ENCODE data around the gene GSG1L. TPM values are rescaled to one million over a fixed set of nuclear protein-coding genes. Genes with fewer than 3 reads are reported as not detected.
A peak's percentile ranks its signal among the peaks of the same experiment; 100 is the strongest.

GSG1L gene
- total RNA-seq, 3 donors from 2014 or later = not detected

DNA sequence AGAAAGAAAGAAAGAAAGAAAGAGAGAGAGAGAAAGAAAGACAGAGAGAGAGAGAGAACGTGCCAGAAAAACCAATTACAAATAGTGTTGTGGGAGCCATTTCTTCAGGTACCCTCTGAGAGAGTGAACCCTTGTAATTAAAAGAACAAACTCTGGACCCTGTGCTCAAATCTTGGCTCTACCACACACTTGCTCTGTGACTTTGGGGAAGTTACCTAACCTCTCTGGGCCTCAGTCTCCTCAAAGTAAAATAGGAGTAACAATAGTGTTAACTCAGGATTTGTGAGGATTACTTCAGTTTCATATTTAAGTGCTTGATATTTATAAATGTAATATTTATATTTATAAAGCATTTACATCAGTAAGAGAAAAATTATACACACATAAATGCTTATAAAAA is 139.8 kb downstream of the GSG1L start:
- Histone ChIP-seq H3K27me3 (peaks cover 0 to 18% of the 10 kb centered on the region in 2 donors), H3K36me3 (no peaks in the 10 kb centered on the region), H3K4me1 (no peaks in the 10 kb centered on the region), H3K9me3 (no peaks in the 10 kb centered on the region), H3K27ac (no peak overlapping the region), H3K4me3 (no peak overlapping the region)
- intact Hi-C loops (cut with DNase I; ENCODE audit: low total_unique reads) = no loop called here
- no peak for TF ChIP-seq POLR2AphosphoS5 (IDR thresholded peaks at IDR 0.05)
- no peak for TF ChIP-seq POLR2A (IDR thresholded peaks at IDR 0.05)
- TF ChIP-seq, protein P1, sequence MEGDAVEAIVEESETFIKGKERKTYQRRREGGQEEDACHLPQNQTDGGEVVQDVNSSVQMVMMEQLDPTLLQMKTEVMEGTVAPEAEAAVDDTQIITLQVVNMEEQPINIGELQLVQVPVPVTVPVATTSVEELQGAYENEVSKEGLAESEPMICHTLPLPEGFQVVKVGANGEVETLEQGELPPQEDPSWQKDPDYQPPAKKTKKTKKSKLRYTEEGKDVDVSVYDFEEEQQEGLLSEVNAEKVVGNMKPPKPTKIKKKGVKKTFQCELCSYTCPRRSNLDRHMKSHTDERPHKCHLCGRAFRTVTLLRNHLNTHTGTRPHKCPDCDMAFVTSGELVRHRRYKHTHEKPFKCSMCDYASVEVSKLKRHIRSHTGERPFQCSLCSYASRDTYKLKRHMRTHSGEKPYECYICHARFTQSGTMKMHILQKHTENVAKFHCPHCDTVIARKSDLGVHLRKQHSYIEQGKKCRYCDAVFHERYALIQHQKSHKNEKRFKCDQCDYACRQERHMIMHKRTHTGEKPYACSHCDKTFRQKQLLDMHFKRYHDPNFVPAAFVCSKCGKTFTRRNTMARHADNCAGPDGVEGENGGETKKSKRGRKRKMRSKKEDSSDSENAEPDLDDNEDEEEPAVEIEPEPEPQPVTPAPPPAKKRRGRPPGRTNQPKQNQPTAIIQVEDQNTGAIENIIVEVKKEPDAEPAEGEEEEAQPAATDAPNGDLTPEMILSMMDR (IDR thresholded peaks at IDR 0.05) = no peak
- no peak for DNase-seq (ENCODE audit: low spot score in 2 of 2)

DNA sequence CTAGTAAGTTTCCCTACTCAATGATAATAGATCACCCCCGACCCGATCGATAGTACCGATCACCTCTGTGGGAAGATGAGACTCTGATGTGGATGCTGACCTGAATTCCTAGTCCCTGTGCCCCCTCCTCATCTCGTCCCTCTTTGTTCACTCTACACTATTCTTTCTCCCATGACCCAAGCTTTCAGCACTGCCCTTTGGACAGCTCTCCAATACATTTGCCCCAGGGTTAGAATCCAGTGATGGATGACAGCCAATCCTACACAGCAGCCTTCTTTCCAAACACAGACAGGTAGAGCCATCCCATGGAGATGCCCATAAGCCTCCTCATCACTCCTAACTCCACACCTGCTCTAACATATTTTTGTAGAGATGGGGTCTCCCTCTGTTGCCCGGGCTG is 141.1 kb downstream of the GSG1L start:
- DNase-seq (ENCODE audit: low spot score in 2 of 2) = no peak
- H3K4me3 ChIP-seq = no peak overlapping the region
- TF ChIP-seq POLR2A (IDR thresholded peaks at IDR 0.05) = no peak
- no peak for TF ChIP-seq POLR2AphosphoS5 (IDR thresholded peaks at IDR 0.05)
- TF ChIP-seq, protein P1 (IDR thresholded peaks at IDR 0.05) = no peak
- no peak overlapping the region for H3K27ac ChIP-seq
- H3K9me3 ChIP-seq = no peaks in the 10 kb centered on the region
- H3K4me1 ChIP-seq = no peaks in the 10 kb centered on the region
- intact Hi-C loops (cut with DNase I; ENCODE audit: low total_unique reads) = no loop called here
- no peaks in the 10 kb centered on the region for H3K36me3 ChIP-seq
- H3K27me3 ChIP-seq = peaks cover 0 to 13% of the 10 kb centered on the region in 2 donors

DNA sequence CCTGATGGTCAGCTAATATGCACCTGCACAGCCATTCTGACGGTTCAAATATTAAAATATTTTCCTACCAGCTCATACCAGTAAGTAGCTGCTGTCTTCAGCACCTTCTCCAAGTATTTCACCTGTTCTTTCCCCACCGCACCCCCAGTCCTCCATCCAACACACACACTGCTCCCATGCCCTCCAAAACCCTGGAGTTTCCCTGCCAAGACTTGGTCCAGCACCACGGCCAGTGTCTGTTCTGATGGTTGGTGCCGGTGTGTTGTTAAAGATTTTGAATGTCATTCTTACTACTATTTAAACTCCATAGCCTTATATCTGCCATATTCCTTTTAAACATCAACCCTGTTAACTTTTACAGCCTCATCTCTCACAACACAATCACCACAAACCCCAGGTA is 142.4 kb downstream of the GSG1L start:
- Histone ChIP-seq H3K4me1 (no peaks in the 10 kb centered on the region), H3K4me3 (no peak overlapping the region), H3K27ac (no peak overlapping the region), H3K36me3 (no peaks in the 10 kb centered on the region), H3K27me3 (peaks cover 0 to 14% of the 10 kb centered on the region in 2 donors), H3K9me3 (no peaks in the 10 kb centered on the region)
- TF ChIP-seq POLR2AphosphoS5 (IDR thresholded peaks at IDR 0.05) (no peak), POLR2A (IDR thresholded peaks at IDR 0.05) (no peak)
- TF ChIP-seq, protein P1 (IDR thresholded peaks at IDR 0.05) = no peak
- intact Hi-C loops (cut with DNase I; ENCODE audit: low total_unique reads) = no loop called here
- no peak for DNase-seq (ENCODE audit: low spot score in 2 of 2)

DNA sequence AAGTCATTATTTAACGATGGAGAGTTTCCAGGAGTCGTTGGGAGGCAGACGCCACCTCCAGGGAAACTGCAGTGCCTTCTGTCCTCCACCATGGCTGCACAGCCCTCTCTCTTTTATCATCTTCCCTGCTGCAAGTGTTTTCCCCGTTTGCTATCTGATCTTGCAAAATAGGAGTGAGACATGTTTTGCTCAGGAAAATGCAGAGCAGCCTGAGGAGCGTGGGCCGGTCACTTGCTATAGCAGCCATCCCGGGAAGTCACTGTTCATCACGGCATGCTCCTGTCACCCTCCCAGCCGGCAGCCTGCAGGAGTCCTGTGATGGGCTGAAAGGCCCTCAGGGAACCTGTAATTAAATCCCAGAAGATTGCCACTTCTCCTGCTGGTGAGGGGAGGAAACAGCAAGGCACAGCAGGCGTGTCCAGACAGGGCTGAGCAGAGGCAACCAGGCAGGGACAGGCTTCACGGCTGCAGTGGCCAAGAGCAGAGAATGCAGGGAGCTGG is 143.1 kb downstream of the GSG1L start:
- peak in 1 of 2 donors; percentile 18 for DNase-seq (ENCODE audit: low spot score in 2 of 2)
- H3K4me1 ChIP-seq = no peaks in the 10 kb centered on the region
- no peaks in the 10 kb centered on the region for H3K36me3 ChIP-seq
- intact Hi-C loops (cut with DNase I; ENCODE audit: low total_unique reads) = no loop called here
- no peaks in the 10 kb centered on the region for H3K9me3 ChIP-seq
- H3K4me3 ChIP-seq = no peak overlapping the region
- no peak overlapping the region for H3K27ac ChIP-seq
- TF ChIP-seq, protein P1 (IDR thresholded peaks at IDR 0.05) = peak in 1 of 3 donors; percentile 14
- no peak for TF ChIP-seq POLR2AphosphoS5 (IDR thresholded peaks at IDR 0.05)
- H3K27me3 ChIP-seq = peaks cover 0 to 20% of the 10 kb centered on the region in 2 donors

DNA sequence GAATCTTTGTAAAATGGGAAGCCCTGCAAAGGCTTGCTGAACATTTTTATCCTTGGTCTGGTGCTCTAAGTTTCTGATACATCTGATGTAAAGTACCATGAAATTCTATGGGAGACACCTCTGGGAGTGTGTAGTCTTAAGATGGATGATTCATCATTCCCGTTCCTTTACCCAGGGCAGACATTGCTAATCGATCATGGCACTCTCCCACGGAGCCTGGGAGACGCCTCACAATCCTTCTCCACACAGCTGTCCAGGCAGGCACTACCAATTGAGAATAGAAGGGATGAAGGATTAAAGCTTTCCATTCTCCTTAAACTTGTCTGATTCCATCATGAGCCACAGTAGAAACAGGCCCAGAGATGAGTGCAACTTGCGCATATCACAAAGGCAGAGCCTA is 144.8 kb downstream of the GSG1L start:
- intact Hi-C loops (cut with DNase I; ENCODE audit: low total_unique reads) = no loop called here
- DNase-seq (ENCODE audit: low spot score in 2 of 2) = no peak
- H3K27me3 ChIP-seq = peaks cover 0 to 22% of the 10 kb centered on the region in 2 donors
- TF ChIP-seq, protein P1 (IDR thresholded peaks at IDR 0.05) = no peak
- TF ChIP-seq POLR2AphosphoS5 (IDR thresholded peaks at IDR 0.05) (no peak), POLR2A (IDR thresholded peaks at IDR 0.05) (no peak)
- H3K4me1 ChIP-seq = no peaks in the 10 kb centered on the region
- H3K27ac ChIP-seq = no peak overlapping the region
- no peaks in the 10 kb centered on the region for H3K36me3 ChIP-seq
- no peak overlapping the region for H3K4me3 ChIP-seq
- H3K9me3 ChIP-seq = no peaks in the 10 kb centered on the region
